Heart left ventricle (tissue), 13 donors: ENCODE results near the gene DENND1B.

Source experiments
- POLR2A ChIP-seq, 2 donors: fragments of 450-650 bp; IDR thresholded peaks; one replicate each; pipeline ENCODE4 v1.6.1; 2017; ENCODE audit warnings: antibody characterized with exemption in 2 of 2, mild to moderate bottlenecking in 2 of 2, moderate library complexity in 2 of 2
- TF ChIP-seq, protein P1 (sequence below), 12 donors: fragments of 200-600 bp; sonication (generic) in 4 of 12; IDR thresholded peaks; one replicate each; pipeline versions ENCODE4 v1.5.0 to v1.8.0; 2018 to 2022; ENCODE audit warnings: antibody characterized with exemption in 12 of 12, mild to moderate bottlenecking in 5 of 12
- donor health status: ischemic (EF 13 %, LVEDD 7.1; RV severe dilation, severe dysfunction).
- donor health status: DM: no; HTN: yes; CAD: no.
- donor health status: DM: no; HTN: no; CAD: no.
- donor health status: ischemic (EF 25% LVEDD 6.9; RV normal size, moderate dysfunction).
- donor health status: ischemic (EF 25% LVEDD 5.7; RV mildly dilated, moderate dysfunction).
- donor health status: ischemic (EF 35%, LVEDD 5.7; RV mildly dilated, moderate dysfunction).
- donor health status: nonischemic (EF 11% LVEDD 7.7; RV severe dilation, severe dysfunction).
- donor health status: DM: yes; HTN: yes; CAD: no.
- donor health status: PGD.
- donor health status: ischemic (EF 29% LVEDD 5.4; RV normal size, mild dysfunction).
- donor health status: nonischemic (EF 23%, LVEDD 6.1; RV moderate dilation, normal function).

DNA sequence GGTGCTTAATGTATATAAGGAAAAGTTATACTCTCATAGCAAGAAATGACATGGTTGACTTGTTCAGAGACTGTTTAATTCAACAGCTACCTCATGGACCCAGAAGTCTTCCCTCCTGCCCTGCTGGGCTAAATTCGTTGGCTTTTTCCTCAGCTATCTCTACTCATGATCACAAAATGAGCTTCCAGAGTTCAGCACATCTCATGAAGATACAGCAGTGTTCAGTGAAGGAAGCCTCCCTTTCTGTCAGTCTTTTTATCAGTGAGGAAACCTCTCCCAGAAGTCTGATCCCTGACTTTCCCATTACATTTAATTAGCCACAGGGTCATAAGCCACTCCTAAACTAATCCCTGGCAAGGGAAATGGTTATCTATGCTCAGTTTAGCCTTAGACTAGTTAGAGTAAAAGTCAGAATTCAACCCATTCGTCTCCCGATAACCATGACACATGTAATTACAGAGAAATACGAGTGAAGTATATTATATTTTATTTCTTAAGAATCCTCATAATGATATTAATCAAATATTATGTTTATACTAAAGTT lies 97.5 kb downstream of the DENND1B start:
- TF ChIP-seq POLR2A (IDR thresholded peaks at IDR 0.05): no peak
- TF ChIP-seq, protein P1, sequence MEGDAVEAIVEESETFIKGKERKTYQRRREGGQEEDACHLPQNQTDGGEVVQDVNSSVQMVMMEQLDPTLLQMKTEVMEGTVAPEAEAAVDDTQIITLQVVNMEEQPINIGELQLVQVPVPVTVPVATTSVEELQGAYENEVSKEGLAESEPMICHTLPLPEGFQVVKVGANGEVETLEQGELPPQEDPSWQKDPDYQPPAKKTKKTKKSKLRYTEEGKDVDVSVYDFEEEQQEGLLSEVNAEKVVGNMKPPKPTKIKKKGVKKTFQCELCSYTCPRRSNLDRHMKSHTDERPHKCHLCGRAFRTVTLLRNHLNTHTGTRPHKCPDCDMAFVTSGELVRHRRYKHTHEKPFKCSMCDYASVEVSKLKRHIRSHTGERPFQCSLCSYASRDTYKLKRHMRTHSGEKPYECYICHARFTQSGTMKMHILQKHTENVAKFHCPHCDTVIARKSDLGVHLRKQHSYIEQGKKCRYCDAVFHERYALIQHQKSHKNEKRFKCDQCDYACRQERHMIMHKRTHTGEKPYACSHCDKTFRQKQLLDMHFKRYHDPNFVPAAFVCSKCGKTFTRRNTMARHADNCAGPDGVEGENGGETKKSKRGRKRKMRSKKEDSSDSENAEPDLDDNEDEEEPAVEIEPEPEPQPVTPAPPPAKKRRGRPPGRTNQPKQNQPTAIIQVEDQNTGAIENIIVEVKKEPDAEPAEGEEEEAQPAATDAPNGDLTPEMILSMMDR (IDR thresholded peaks at IDR 0.05): no peak
